MCF 10A (cell line): ENCODE data around the gene SPINT1. TPM values are rescaled to one million over a fixed set of nuclear protein-coding genes. Genes with fewer than 3 reads are reported as not detected.
A peak's percentile ranks its signal among the peaks of the same experiment; 100 is the strongest.

ENCODE experiments used
- BruUV-seq: library from RNA; stranded (reverse); fragments of 400-500 nt; replicated peaks from 2 replicates; lab custom pipeline; 2021; lab: Mats Ljungman, UMichigan
- CTCF ChIA-PET: fragments of 300-600 bp; sonication (Branson Sonifier 250); formaldehyde crosslinking; extraction: SDS; loops from one replicate; lab custom pipeline; 2021; ENCODE audit warnings: antibody characterized with exemption, inconsistent platforms; lab: Yijun Ruan, JAX
- POLR2A ChIA-PET: fragments of 300-600, 350-650 bp; sonication (Branson Sonifier 250); formaldehyde crosslinking; extraction: SDS; loops from one replicate; lab custom pipeline; 2020; ENCODE audit warnings: antibody characterized with exemption, inconsistent platforms; lab: Yijun Ruan, JAX
- DNase-seq: peaks from one replicate; pipeline ENCODE4 v3.0.0-alpha.2; 2018; ENCODE audit not compliant: unreplicated experiment
- H3K27ac Mint-ChIP-seq: one replicate; pipeline ENCODE4 v1.8.0; 2022; ENCODE audit warnings: mild to moderate bottlenecking, low read depth, mixed read lengths; ENCODE audit not compliant: unreplicated experiment
- H3K27me3 Mint-ChIP-seq: one replicate; pipeline ENCODE4 v1.8.0; 2022; ENCODE audit warnings: mixed read lengths; ENCODE audit not compliant: insufficient read depth, unreplicated experiment
- H3K36me3 Mint-ChIP-seq: one replicate; pipeline ENCODE4 v1.8.0; 2022; ENCODE audit warnings: mild to moderate bottlenecking, moderate library complexity, mixed read lengths; ENCODE audit not compliant: insufficient read depth, unreplicated experiment
- H3K4me1 Mint-ChIP-seq: one replicate; pipeline ENCODE4 v1.8.0; 2022; ENCODE audit warnings: mixed read lengths; ENCODE audit not compliant: insufficient read depth, unreplicated experiment
- H3K4me3 Mint-ChIP-seq: one replicate; pipeline ENCODE4 v1.8.0; 2022; ENCODE audit warnings: mild to moderate bottlenecking, moderate library complexity, mixed read lengths; ENCODE audit not compliant: unreplicated experiment
- H3K9me3 Mint-ChIP-seq: one replicate; pipeline ENCODE4 v1.8.0; 2022; ENCODE audit warnings: mixed read lengths; ENCODE audit not compliant: unreplicated experiment
- intact Hi-C: fragments of 100-400 bp; cut with micrococcal nuclease; formaldehyde crosslinking; loops from 2 replicates; pipeline ENCODE4 v1.14.1; 2022
- total RNA-seq: library from RNA; stranded (reverse); gene quantifications from 2 replicates; pipeline ENCODE4 v1.2.3, GENCODE V29; 2022
- TF ChIP-seq, protein P1 (sequence below): fragments of 200-600 bp; IDR thresholded peaks from one replicate; pipeline ENCODE4 v1.8.0; 2022; ENCODE audit warnings: antibody characterized with exemption, mild to moderate bottlenecking; ENCODE audit not compliant: unreplicated experiment

The SPINT1 gene
- total RNA-seq, 1 experiment from 2014 or later: 57.9 TPM

GRCh38 chr15:40875991-40876730 lies 32.3 kb downstream of the SPINT1 start:
- intact Hi-C loops: no loop called here
- H3K9me3 Mint-ChIP-seq: no peaks in the 10 kb centered on the region
- H3K4me3 Mint-ChIP-seq: peak overlapping the region; percentile 37

DNA sequence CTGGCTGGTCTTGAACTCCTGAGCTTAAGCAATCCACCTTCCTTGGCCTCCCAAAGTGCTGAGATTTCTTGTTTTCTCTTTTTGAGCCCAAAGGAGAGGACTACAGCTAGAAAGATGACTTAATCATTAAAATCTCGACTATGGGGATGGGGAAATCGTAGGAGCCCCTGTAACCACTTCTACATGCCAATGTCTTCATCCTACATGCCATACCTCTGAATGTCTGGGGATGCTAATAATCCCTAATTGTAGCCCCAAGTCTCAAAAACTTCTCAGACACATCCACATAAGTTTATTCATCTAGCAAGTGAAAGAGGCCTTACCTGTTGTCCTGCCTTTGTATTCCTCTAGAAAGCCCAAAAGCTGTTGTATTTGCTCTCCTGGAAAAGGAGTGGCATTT lies 33.8 kb downstream of the SPINT1 start:
- Mint-ChIP-seq H3K4me3 (peak overlapping the region; percentile 16), H3K27me3 (no peaks in the 10 kb centered on the region), H3K4me1 (peaks cover 26% of the 10 kb centered on the region), H3K9me3 (no peaks in the 10 kb centered on the region), H3K27ac (no peak overlapping the region), H3K36me3 (peaks cover 5% of the 10 kb centered on the region)
- intact Hi-C loops: no loop called here
- BruUV-seq: no TSS peak
- ChIA-PET POLR2A (interaction anchor here (0.6 to 5.5 kb wide), 5 partner anchors 12 to 33 kb away, joined by 3 to 25 read pairs (median 7); partner anchors contain the start of genes SPINT1 and VPS18), CTCF (interaction anchor here (0.6 to 3.3 kb wide), 4 partner anchors 17 to 394 kb away, joined by 3 to 16 read pairs (median 3); partner anchors contain the start of gene VPS18)
- TF ChIP-seq, protein P1, sequence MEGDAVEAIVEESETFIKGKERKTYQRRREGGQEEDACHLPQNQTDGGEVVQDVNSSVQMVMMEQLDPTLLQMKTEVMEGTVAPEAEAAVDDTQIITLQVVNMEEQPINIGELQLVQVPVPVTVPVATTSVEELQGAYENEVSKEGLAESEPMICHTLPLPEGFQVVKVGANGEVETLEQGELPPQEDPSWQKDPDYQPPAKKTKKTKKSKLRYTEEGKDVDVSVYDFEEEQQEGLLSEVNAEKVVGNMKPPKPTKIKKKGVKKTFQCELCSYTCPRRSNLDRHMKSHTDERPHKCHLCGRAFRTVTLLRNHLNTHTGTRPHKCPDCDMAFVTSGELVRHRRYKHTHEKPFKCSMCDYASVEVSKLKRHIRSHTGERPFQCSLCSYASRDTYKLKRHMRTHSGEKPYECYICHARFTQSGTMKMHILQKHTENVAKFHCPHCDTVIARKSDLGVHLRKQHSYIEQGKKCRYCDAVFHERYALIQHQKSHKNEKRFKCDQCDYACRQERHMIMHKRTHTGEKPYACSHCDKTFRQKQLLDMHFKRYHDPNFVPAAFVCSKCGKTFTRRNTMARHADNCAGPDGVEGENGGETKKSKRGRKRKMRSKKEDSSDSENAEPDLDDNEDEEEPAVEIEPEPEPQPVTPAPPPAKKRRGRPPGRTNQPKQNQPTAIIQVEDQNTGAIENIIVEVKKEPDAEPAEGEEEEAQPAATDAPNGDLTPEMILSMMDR: no peak
- DNase-seq: peak; percentile 47

More at GRCh38 chr15:40875991-40876730, 32.3 kb downstream of the SPINT1 start:
- Mint-ChIP-seq H3K27ac (peak overlapping the region; percentile 75), H3K27me3 (no peaks in the 10 kb centered on the region), H3K36me3 (peaks cover 5% of the 10 kb centered on the region), H3K4me1 (peaks cover 37% of the 10 kb centered on the region)
- POLR2A ChIA-PET: interaction anchor here (0.5 to 5.5 kb wide), 12 partner anchors 13 to 1610 kb away, joined by 3 to 25 read pairs (median 3); partner anchors contain the start of genes C15orf62, SPINT1 and VPS18
- BruUV-seq: no TSS peak
- CTCF ChIA-PET: interaction anchor here (0.9 to 3.3 kb wide), 2 partner anchors 19 to 32 kb away, joined by 3 to 16 read pairs; partner anchors contain the start of gene VPS18
- TF ChIP-seq, protein P1: no peak
- peak; percentile 92 for DNase-seq

DNA sequence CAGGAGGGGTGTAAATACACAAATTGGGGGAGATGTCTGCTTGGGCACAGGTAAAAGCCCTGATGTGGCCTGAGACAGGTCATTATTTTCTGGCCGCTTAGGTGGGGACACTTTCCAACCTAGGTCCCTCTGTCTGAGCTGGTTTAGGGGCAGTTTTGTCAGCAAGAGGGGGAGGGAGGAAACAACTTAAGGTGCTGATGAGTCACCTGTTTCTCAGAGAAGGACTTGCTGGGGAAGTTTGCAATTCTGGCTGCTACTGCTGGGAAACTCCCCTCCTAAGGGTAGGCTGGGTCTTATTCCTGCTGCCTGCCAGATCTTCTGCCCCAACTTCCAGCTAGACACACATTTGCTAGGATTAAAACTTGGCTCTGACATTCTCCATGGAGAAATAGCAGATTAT lies 34.9 kb downstream of the SPINT1 start:
- intact Hi-C loops: no loop called here
- Mint-ChIP-seq H3K9me3 (no peaks in the 10 kb centered on the region), H3K4me3 (no peak overlapping the region), H3K27me3 (no peaks in the 10 kb centered on the region), H3K4me1 (peaks cover 26% of the 10 kb centered on the region), H3K36me3 (peaks cover 5% of the 10 kb centered on the region), H3K27ac (peak overlapping the region; percentile 83)
- CTCF ChIA-PET: interaction anchor here (0.5 to 1.7 kb wide), 5 partner anchors 16 to 1186 kb away, joined by 3 to 6 read pairs (median 5); partner anchors contain the start of gene VPS18
- no TSS peak for BruUV-seq
- TF ChIP-seq, protein P1: no peak
- peak; percentile 95 for DNase-seq
- POLR2A ChIA-PET: interaction anchor here (0.7 to 2.8 kb wide), 13 partner anchors 10 to 310 kb away, joined by 3 to 17 read pairs (median 5); partner anchors contain the start of genes C15orf62, DNAJC17, RPUSD2 and SPINT1

DNA sequence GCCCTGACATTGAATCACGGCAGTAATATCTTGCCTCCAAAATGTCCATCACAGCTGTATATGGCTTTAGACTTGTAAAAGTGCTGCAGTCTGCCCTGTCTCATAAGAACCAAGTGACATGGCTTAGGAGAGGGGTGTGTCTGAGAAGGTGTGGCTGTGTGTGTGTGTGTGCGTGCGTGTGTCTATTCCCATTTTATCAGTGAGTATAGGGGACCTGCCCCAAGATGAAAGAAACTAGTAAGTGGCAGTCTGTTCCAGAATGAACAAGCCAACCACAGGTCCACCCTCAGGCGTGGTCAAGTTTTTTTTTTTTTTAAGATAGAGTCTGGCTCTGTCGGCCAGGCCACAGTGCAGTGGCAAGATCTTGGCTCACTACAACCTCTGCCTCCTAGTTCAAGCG lies 35.8 kb downstream of the SPINT1 start:
- no peaks in the 10 kb centered on the region for H3K27me3 Mint-ChIP-seq
- intact Hi-C loops: no loop called here
- no peaks in the 10 kb centered on the region for H3K9me3 Mint-ChIP-seq
- TF ChIP-seq, protein P1: no peak
- peaks cover 5% of the 10 kb centered on the region for H3K36me3 Mint-ChIP-seq
- ChIA-PET CTCF (interaction anchor here (0.5 to 1.7 kb wide), 5 partner anchors 15 to 687 kb away, joined by 3 to 6 read pairs (median 3); partner anchors contain the start of genes C15orf62 and VPS18), POLR2A (interaction anchor here (1.0 to 2.8 kb wide), 8 partner anchors 11 to 311 kb away, joined by 4 to 17 read pairs (median 7); partner anchors contain the start of genes DNAJC17, RPUSD2, VPS18 and ZFYVE19)
- BruUV-seq: no TSS peak
- H3K4me3 Mint-ChIP-seq: no peak overlapping the region
- peak; percentile 26 for DNase-seq
- H3K27ac Mint-ChIP-seq: no peak overlapping the region
- H3K4me1 Mint-ChIP-seq: peaks cover 19% of the 10 kb centered on the region
